CD4-positive, alpha-beta T cell treated with Interleukin-2 at 100 ng/mL for 4 hours (primary cell): Measurements from ENCODE around the gene CLEC11A.
"Not testable (repeated sequence)": the region's sequence is repeated elsewhere in the genome, so short reads cannot be mapped to it uniquely, and the experiment has no call there.

Source experiments
- DNase-seq: peaks from one replicate; pipeline ENCODE4 v3.0.0-alpha.2; 2020; ENCODE audit warnings: low spot score

CLEC11A gene

DNA sequence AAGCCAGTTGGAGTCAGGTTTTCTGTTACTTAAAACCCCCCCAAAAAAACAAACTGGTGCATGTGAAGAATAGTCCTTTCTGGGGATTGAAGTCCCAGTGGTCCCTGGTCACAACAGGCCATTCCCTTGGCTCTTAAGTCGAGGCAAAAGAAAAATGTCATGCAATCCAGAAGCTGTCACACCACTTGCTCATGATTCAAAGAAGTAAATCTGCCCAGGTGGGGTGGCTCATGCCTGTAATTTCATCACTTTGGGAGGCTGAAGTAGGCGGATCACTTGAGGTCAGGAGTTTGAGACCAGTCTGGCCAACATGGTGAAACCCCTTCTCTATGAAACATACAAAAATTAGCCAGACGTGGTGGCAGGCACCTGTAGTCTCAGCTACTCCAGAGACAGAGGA lies 38.3 kb downstream of the CLEC11A start:
- not testable (repeated sequence) for DNase-seq

DNA sequence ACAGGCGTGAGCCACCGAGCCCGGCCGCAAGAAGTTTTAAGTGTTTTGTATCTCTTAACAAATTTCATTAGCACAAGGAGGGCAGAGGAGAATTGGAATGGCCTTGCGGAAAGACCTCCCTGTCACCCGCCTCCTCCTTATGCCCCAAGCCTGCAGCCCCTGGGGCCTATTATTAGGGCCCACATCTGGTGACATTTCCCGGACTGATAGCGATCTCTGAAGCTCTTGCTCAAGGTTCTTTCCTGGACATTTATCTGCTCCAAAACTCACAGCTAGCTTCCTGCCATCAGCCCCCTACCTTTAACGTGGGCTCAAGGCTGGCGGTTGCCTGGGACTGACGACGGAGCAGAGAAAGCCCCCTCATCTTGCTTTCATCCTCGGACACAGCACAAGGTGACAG lies 40.4 kb downstream of the CLEC11A start:
- not testable (repeated sequence) for DNase-seq

DNA sequence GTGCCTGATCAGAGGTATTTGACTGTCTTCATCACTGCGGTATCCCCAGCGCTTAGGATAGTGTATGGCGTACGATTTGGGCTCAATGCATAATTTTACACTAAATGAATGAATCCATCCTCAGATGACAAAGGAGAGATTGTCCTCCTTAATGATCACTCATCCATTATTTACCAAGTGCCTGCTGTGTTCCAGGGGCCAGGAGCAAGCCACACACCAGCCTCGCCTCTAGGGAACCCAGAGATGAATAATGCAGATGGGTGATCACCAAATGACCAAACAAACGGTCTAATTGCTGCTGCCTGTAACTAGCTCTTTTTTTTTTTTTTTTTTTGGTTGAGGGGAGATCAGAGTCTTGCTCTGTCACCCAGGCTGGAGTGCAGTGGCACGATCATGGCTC lies 41.2 kb downstream of the CLEC11A start:
- no peak for DNase-seq

DNA sequence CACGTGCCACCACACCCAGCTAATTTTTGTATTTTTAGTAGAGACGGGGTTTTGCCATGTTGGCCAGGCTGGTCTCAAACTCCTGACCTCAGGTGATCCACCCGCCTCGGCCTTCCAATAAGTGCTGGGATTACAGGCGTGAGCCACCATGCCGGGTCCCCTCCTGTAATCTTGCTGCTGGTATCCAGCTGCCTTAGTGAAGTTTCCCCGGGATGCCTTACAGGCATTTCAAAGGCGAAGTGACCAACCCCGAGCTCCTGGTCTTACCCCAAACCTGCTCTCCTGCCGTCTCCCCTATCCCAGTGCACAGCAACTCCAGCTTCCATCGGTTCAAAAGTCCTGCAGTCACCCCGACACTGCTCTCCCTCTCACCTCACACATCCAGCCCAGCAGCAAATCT lies 43.6 kb downstream of the CLEC11A start:
- not testable (repeated sequence) for DNase-seq

DNA sequence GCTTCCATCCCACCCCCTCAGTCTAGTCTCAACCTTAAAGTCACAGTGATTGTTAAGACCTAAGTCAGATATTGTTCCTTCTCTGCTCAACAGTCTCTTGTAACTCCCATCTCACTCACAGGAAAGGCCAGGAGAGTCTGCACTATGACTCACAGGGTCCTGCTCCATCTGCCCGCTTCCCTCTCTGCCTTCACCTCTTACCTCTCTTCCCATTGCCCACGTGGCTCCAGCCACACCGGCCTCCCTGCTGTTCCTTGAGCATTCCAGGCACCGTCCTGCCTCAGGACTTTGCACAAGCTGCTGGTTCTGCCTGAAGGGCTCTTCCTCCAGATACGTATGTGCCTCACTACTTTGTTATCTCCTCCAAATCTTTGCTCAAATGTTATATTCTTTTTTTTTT lies 44.1 kb downstream of the CLEC11A start:
- DNase-seq: not testable (repeated sequence)

DNA sequence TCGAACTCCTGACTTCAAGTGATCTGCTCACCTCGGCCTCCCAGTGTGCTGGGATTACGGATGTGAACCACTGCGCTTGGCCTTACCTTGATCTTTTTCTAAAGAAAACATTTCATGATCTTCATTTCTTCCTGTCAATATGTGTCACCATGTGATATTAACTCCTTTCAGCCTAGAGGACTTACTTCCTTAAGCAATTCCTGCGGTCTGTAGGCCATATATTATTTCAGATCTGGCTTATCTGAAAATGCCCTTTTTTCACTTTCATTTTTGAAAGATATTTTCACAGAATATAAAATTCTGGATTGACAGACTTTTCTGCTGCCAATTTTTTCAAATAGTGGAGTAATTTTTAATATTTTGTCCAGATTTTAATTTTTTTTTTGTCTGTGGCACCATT lies 45.1 kb downstream of the CLEC11A start:
- no peak for DNase-seq

DNA sequence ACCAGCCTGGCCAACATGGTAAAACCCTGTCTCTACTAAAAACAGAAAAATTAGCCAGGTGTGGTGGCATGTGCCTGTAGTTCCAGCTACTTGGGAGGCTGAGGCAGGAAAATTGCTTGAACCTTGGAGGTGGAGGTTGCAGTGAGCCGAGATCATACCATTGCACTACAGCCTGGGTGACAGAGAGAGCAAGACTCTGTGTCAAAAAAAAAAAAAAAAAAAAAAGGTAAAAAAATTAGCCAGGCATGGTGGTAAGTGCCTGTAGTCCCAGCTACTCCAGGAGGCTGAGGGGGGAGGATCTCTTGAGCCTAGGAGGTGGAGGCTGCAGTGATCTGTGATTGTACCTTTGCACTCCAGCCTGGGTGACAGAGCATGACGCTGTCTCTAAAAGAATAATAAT lies 47.0 kb downstream of the CLEC11A start, which contains the start of gene GPR32:
Gene GPR32, plus strand, starts transcription at position 301 of the 400 bp plus-strand sequence. CDS start 137 bp downstream, outside the sequence.
- not testable (repeated sequence) for DNase-seq

DNA sequence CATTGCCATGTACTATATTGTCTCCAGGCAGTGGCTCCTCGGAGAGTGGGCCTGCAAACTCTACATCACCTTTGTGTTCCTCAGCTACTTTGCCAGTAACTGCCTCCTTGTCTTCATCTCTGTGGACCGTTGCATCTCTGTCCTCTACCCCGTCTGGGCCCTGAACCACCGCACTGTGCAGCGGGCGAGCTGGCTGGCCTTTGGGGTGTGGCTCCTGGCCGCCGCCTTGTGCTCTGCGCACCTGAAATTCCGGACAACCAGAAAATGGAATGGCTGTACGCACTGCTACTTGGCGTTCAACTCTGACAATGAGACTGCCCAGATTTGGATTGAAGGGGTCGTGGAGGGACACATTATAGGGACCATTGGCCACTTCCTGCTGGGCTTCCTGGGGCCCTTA lies 47.7 kb downstream of the CLEC11A start:
- no peak for DNase-seq

DNA sequence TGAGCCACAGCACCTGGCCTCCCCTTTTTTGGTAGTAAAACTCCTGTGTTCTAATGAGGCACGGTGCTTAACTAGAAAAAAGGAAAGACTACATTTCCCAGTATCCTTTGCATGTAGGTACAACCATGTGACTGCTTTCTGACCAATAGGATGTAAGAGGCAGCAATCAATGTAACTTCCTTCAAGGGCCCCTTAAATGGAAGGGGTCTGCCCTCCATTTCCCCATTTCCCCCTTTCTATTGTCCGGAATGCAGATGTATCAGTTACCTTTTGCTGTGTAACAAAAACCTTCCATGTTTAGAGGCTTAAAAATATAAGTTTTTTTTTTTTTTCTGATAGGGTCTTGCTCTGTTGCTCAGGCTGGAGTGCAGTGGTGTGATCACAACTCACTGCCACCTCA lies 49.3 kb downstream of the CLEC11A start:
- no peak for DNase-seq

DNA sequence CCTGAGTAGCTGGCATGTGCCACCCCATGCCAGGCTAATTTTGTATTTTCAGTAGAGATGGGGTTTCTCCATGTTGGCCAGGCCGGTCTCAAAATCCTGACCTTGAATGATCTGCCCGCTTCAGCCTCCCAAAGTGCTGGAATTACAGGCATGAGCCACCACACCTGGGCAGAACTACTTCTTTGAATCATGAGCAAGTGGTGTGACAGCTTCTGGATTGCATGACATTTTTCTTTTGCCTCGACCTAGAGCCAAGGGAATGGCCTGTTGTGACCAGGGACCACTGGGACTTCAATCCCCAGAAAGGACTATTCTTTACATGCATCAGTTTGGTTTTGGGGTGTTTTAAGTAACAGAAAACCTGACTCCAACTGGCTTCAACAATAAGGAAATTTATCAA lies 49.7 kb downstream of the CLEC11A start:
- not testable (repeated sequence) for DNase-seq

DNA sequence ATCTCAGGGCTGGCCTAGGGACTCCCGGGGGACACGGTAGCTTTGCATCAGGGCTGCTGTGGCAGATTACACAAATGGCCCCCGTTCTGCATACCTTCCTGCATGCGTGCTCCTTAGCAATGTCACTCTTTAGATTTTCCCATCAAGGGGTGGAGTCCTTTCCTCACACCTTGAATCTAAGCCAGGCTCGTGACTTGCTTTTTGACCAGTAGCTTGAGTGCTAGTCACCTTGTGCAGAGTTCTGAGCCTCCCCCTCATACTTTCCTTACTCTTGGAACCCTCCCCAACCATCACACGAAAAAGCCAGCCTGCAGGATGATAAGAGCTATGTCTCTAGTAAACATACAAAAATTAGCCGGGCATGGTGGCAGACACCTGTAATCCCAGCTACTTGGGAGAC lies 50.3 kb downstream of the CLEC11A start:
- not testable (repeated sequence) for DNase-seq
